K562 (cell line): ENCODE results near the gene NOSIP. TPM values are rescaled to one million over a fixed set of nuclear protein-coding genes. Genes with fewer than 3 reads are reported as not detected.
A peak's percentile ranks its signal among the peaks of the same experiment; 100 is the strongest.

Source experiments
- ATAC-seq: fragments of 200-7000 bp; cut with Tn5 transposase; 3 replicates; pipeline ENCODE4 v1.9.1; 2020; ENCODE audit warnings: moderate library complexity
- BruUV-seq: library from RNA; stranded (reverse); fragments of 400-500 nt; replicated peaks from 2 replicates; lab custom pipeline; 2021; lab: Mats Ljungman, UMichigan
- CTCF ChIA-PET: fragments of 300-600 bp; formaldehyde crosslinking; extraction: SDS; loops from one replicate; lab custom pipeline; 2021; ENCODE audit warnings: low intra/inter-chr PET ratio; lab: Yijun Ruan, JAX
- POLR2A ChIA-PET: fragments of 300-600, 350-650 bp; sonication (Branson Sonifier 250); formaldehyde crosslinking; extraction: SDS; loops from one replicate; lab custom pipeline; 2021; ENCODE audit warnings: antibody characterized with exemption, inconsistent platforms; lab: Yijun Ruan, JAX
- DNase-seq, 4 experiments: peaks; one replicate each; pipeline versions ENCODE4 v3.0.0 to v3.0.0-alpha.2; 2011 to 2018; ENCODE audit warnings: low spot score in 3 of 4, mixed read lengths in 3 of 4; ENCODE audit errors: extremely low read depth in 1 of 4
- FAIRE-seq: peaks from 2 replicates; lab custom pipeline; 2011; peaks lifted over from hg19 to GRCh38; lab: Jason Lieb, UNC
- H2AFZ ChIP-seq: 2 replicates; pipeline ENCODE4 v1.6.0; 2011; ENCODE audit warnings: low read depth, low read length, control low read depth, inconsistent platforms
- H3K27ac ChIP-seq: fragments of 200-600 bp; 3 replicates; pipeline ENCODE4 v1.8.0; 2011; ENCODE audit warnings: low read depth, mild to moderate bottlenecking, control low read depth, inconsistent platforms, low read length, moderate library complexity, mixed read lengths; ENCODE audit errors: extremely low read depth
- H3K27me3 ChIP-seq, 2 experiments: fragments of 300-600 bp in 1 of 2; 2 replicates in 1 of 2; 3 replicates in 1 of 2; pipeline versions ENCODE4 v1.6.0 to v1.8.0; 2011; ENCODE audit warnings: inconsistent platforms in 2 of 2, low read length in 2 of 2, mild to moderate bottlenecking in 1 of 2, mixed read lengths in 1 of 2, moderate library complexity in 1 of 2; ENCODE audit not compliant: control insufficient read depth in 2 of 2, insufficient read depth in 2 of 2
- H3K36me3 ChIP-seq: fragments of 300-600 bp; 3 replicates; pipeline ENCODE4 v1.8.0; 2011; ENCODE audit warnings: mild to moderate bottlenecking, low read length, inconsistent platforms; ENCODE audit not compliant: control insufficient read depth, insufficient read depth
- H3K4me1 ChIP-seq, 2 experiments: fragments of 200-600 bp in 1 of 2; replicated peaks in 1 of 2; 2 replicates in 1 of 2; 3 replicates in 1 of 2; pipeline versions ENCODE4 v1.5.1 to v1.8.0; 2011; ENCODE audit warnings: inconsistent platforms in 2 of 2, low read length in 2 of 2, mild to moderate bottlenecking in 1 of 2, mixed read lengths in 1 of 2, moderate library complexity in 1 of 2; ENCODE audit not compliant: control insufficient read depth in 2 of 2, insufficient read depth in 2 of 2
- H3K4me2 ChIP-seq: 2 replicates; pipeline ENCODE4 v1.6.1; 2011; ENCODE audit warnings: low read length, control low read depth, inconsistent platforms, mixed read lengths; ENCODE audit not compliant: insufficient read depth
- H3K4me3 ChIP-seq: fragments of 200-600 bp; sonication (generic), shearing (Covaris generic); 2 replicates; pipeline ENCODE4 v1.5.1; 2016; ENCODE audit warnings: control low read depth, inconsistent platforms
- H3K79me2 ChIP-seq: fragments of 200-600 bp; 3 replicates; pipeline ENCODE4 v1.8.0; 2011; ENCODE audit warnings: low read length, inconsistent platforms; ENCODE audit not compliant: control insufficient read depth, insufficient read depth
- H3K9ac ChIP-seq, 2 experiments: 2 replicates each; pipeline versions ENCODE4 v1.6.0 to v1.6.1; 2011; ENCODE audit warnings: low read depth in 2 of 2, low read length in 2 of 2, control low read depth in 1 of 2, inconsistent platforms in 1 of 2, mild to moderate bottlenecking in 1 of 2, mixed read lengths in 1 of 2; ENCODE audit not compliant: insufficient read depth in 1 of 2
- H3K9me1 ChIP-seq: one replicate; pipeline ENCODE4 v1.6.0; 2011; ENCODE audit warnings: inconsistent platforms, mild to moderate bottlenecking, low read length, moderate library complexity; ENCODE audit not compliant: control insufficient read depth, insufficient read depth
- H3K9me3 ChIP-seq: replicated peaks from 2 replicates; pipeline ENCODE4 v1.5.1; 2011; ENCODE audit warnings: low read depth, low read length, inconsistent platforms; ENCODE audit not compliant: control insufficient read depth, insufficient read depth
- H4K20me1 ChIP-seq: replicated peaks from 2 replicates; pipeline ENCODE4 v1.6.1; 2011; ENCODE audit warnings: low read length, inconsistent platforms, mixed read lengths; ENCODE audit not compliant: control insufficient read depth, insufficient read depth
- EGR1 ChIP-seq: fragments of 450-650 bp; conservative IDR thresholded peaks from 2 replicates; pipeline ENCODE4 v1.6.1; 2017; ENCODE audit warnings: mild to moderate bottlenecking
- PCBP2 ChIP-seq: fragments of 200-400 bp; formaldehyde crosslinking; IDR thresholded peaks from 2 replicates; pipeline ENCODE4 v1.6.1; 2018; ENCODE audit warnings: low read length, low read depth, mild to moderate bottlenecking, moderate library complexity; ENCODE audit not compliant: poor library complexity, severe bottlenecking
- SMC3 ChIP-seq: conservative IDR thresholded peaks from 2 replicates; pipeline ENCODE4 v1.6.1; 2011; ENCODE audit warnings: low read depth, low read length, improper control_type of control experiment; ENCODE audit not compliant: insufficient read depth
- TOE1 ChIP-seq, 2 experiments: fragments of 450-650 bp in 1 of 2; sonication (generic) in 1 of 2; formaldehyde crosslinking in 1 of 2; IDR thresholded peaks; 2 replicates each; pipeline versions ENCODE4 v1.7.1 to v1.8.0; 2016 to 2022; ENCODE audit warnings: borderline replicate concordance in 2 of 2, mild to moderate bottlenecking in 2 of 2, antibody characterized with exemption in 1 of 2, inconsistent platforms in 1 of 2, low read depth in 1 of 2, missing genetic modification reagents in 1 of 2, moderate library complexity in 1 of 2
- ZNF24 ChIP-seq: fragments of 450-650 bp; IDR thresholded peaks from 2 replicates; pipeline ENCODE4 v1.6.1; 2016
- WGBS: fragments of 100-300 bp; shearing (Covaris generic); methylation state at CpG from one replicate; pipeline ENCODE4 v1.1.6; 2016; ENCODE audit warnings: low coverage, mixed read lengths; ENCODE audit not compliant: insufficient coverage; ENCODE audit errors: missing lambda C conversion rate; 5-methylcytosine and 5-hydroxymethylcytosine counted together
- in situ Hi-C: fragments of 300-500 bp; cut with MboI; formaldehyde crosslinking; loops from 4 replicates; pipeline ENCODE4 v1.15.0; 2018; ENCODE audit warnings: inconsistent platforms, mixed read lengths
- intact Hi-C: fragments of 100-400 bp; cut with micrococcal nuclease; formaldehyde crosslinking; loops from 2 replicates; pipeline ENCODE4 v1.14.2; 2022
- polyA plus RNA-seq, 8 experiments: library from polyadenylated mRNA; depleted of rRNA in 4 of 8; stranded (reverse) in 5 of 8; unstranded in 3 of 8; fragments of >200 nt; fragmentation: Nextera tagmentation in 2 of 8; fragmentation: Illumina TruSeq in 1 of 8; extraction: Ambion mirVana in 2 of 8; extraction: Trizol in 1 of 8; gene quantifications; 2 replicates each; pipeline versions ENCODE4 v1.2.1 to v1.2.3, GENCODE V29; 2011 to 2014; ENCODE audit warnings: inconsistent platforms in 1 of 8, missing spikeins in 1 of 8
- total RNA-seq, 7 experiments: library from RNA; depleted of rRNA in 6 of 7; stranded (reverse); fragments of >200 nt in 6 of 7; fragmentation: Illumina TruSeq in 2 of 7; extraction: Trizol in 2 of 7; gene quantifications; 2 replicates each; pipeline versions ENCODE4 v1.2.1 to v1.2.3, GENCODE V29; 2011 to 2021; ENCODE audit warnings: low replicate concordance in 1 of 7
- TF ChIP-seq, protein P1 (sequence below): fragments of 450-650 bp; IDR thresholded peaks from 2 replicates; pipeline ENCODE4 v1.7.1; 2018; ENCODE audit warnings: mild to moderate bottlenecking, low read depth; ENCODE audit not compliant: partially characterized antibody

The NOSIP gene
- total and polyA plus RNA-seq, 9 of the 15 experiments (the other 6 are each of a cell fraction or from before 2014, with no cell fraction given): 14.4 to 153 (median 79.9) TPM

DNA sequence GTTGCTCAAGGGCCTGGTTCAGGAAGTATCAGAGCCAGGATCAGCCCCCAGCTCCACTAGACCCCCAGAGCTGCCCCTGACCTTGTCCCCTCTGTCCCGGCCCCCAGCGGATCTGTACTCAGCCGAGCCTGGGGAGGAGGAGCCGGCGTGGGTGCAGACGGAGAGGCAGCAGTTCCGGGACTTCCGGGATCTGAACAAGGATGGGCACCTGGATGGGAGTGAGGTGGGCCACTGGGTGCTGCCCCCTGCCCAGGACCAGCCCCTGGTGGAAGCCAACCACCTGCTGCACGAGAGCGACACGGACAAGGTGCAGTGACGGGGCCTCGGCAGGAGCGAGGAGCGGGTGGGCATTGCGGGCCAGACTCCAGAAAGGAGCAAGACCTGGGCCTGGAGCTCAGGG is 37.9 kb downstream of the NOSIP start:
- WGBS: 74% methylated on average over 13 of the region's 16 CpGs
- no peak for FAIRE-seq
- ATAC-seq: no peak
- POLR2A ChIA-PET: no interaction called here
- H2AFZ ChIP-seq: no peak overlapping the region
- no peaks in the 10 kb centered on the region for H3K9me3 ChIP-seq
- peak in 1 of 4 experiments; percentile 7 for DNase-seq
- no peaks in the 10 kb centered on the region for H3K27me3 ChIP-seq
- peaks cover 2 to 9% of the 10 kb centered on the region in 2 experiments; a peak in 2 of 5 replicates for H3K4me1 ChIP-seq
- BruUV-seq: no TSS peak
- H3K79me2 ChIP-seq: no peaks in the 10 kb centered on the region
- no peaks in the 10 kb centered on the region for H4K20me1 ChIP-seq
- no peak overlapping the region for H3K4me3 ChIP-seq
- no peaks in the 10 kb centered on the region for H3K9me1 ChIP-seq
- TF ChIP-seq ZNF24: no peak
- no peak for TF ChIP-seq TOE1 (IDR thresholded peaks at IDR 0.05; ENCODE audit: borderline replicate concordance)
- TF ChIP-seq TOE1 (CRISPR knock-in tag; IDR thresholded peaks at IDR 0.05; ENCODE audit: borderline replicate concordance, low read depth): no peak
- TF ChIP-seq, protein P1, sequence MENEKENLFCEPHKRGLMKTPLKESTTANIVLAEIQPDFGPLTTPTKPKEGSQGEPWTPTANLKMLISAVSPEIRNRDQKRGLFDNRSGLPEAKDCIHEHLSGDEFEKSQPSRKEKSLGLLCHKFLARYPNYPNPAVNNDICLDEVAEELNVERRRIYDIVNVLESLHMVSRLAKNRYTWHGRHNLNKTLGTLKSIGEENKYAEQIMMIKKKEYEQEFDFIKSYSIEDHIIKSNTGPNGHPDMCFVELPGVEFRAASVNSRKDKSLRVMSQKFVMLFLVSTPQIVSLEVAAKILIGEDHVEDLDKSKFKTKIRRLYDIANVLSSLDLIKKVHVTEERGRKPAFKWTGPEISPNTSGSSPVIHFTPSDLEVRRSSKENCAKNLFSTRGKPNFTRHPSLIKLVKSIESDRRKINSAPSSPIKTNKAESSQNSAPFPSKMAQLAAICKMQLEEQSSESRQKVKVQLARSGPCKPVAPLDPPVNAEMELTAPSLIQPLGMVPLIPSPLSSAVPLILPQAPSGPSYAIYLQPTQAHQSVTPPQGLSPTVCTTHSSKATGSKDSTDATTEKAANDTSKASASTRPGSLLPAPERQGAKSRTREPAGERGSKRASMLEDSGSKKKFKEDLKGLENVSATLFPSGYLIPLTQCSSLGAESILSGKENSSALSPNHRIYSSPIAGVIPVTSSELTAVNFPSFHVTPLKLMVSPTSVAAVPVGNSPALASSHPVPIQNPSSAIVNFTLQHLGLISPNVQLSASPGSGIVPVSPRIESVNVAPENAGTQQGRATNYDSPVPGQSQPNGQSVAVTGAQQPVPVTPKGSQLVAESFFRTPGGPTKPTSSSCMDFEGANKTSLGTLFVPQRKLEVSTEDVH: no peak
- TF ChIP-seq EGR1: no peak
- no peak for TF ChIP-seq SMC3
- TF ChIP-seq PCBP2: no peak
- TF ChIP-seq, all 486 proteins: peak for 0
- CTCF ChIA-PET: no interaction called here
- Histone ChIP-seq H3K36me3 (0 out of 3 replicates have a peak, but pooled peaks cover 3% of the 10 kb centered on the region), H3K27ac (no peak overlapping the region), H3K4me2 (no peak overlapping the region), H3K9ac (peak overlapping the region in 1 of 2 experiments; percentile 45; a peak in 2 of 4 replicates)
- in situ Hi-C loops (loop anchor here (5.0 kb wide), 1 partner anchor 35 kb away; no protein-coding TSS in a partner anchor), intact Hi-C loops (no loop called here)
